Astrocyte (in vitro differentiated cells and primary cell): ENCODE data around the gene IFIT1.

Experiments
- EZH2 ChIP-seq: IDR thresholded peaks from 2 replicates; pipeline ENCODE4 v1.6.1; 2012; ENCODE audit warnings: mild to moderate bottlenecking, low read length, inconsistent platforms; ENCODE audit not compliant: insufficient read depth
- TF ChIP-seq, protein P1 (sequence below): IDR thresholded peaks from 2 replicates; pipeline ENCODE4 v1.5.1; 2011; ENCODE audit warnings: low read depth, mild to moderate bottlenecking, inconsistent platforms, low read length, moderate library complexity; ENCODE audit not compliant: insufficient read depth

DNA sequence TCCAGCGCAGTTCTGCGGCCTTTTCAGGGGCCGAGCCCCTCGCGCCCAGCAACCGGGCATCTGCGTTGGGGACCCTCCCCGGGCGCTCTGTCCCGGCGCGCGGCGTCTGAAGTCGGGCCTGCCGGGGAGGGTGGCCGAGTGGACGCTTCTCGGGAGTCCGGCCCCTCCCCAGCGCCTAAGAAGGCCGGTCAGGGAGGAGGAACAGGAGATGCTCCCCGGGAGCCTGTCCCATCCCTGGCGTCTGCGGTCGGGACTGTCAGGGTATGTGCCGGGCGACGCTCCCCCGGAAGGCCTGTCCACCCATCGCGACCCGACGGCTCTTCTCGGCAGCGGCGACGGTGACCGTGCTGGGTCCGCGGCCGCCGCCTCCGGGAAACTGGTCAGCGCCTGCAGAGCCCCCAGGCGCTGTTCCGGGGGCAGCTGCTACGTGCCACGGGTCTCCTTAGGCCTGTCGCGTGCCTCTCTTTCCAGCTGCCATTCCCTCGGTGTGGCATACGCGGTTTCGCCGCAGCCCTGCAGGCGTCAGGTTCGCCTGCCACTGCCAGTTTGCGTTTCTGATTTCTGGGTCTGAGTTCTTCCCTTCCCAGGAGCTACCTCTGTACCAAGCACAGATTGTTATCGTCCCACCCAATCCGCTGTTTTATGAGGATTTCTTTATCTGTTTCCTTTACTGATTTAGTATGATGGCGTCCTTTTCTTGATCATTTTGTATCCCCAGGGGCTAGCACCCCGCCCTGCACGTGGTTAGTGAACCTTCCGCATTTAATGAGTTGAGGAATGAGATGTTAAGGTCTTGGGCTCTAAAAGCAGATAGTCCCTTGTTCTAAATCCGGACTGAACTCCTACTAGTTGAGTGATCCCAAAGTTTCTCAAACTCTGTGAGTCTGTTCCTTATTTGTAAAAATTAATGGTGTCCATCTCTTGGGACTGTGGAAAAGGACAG is 22.7 kb downstream of the IFIT1 start:
- no peak for TF ChIP-seq EZH2
- TF ChIP-seq, protein P1, sequence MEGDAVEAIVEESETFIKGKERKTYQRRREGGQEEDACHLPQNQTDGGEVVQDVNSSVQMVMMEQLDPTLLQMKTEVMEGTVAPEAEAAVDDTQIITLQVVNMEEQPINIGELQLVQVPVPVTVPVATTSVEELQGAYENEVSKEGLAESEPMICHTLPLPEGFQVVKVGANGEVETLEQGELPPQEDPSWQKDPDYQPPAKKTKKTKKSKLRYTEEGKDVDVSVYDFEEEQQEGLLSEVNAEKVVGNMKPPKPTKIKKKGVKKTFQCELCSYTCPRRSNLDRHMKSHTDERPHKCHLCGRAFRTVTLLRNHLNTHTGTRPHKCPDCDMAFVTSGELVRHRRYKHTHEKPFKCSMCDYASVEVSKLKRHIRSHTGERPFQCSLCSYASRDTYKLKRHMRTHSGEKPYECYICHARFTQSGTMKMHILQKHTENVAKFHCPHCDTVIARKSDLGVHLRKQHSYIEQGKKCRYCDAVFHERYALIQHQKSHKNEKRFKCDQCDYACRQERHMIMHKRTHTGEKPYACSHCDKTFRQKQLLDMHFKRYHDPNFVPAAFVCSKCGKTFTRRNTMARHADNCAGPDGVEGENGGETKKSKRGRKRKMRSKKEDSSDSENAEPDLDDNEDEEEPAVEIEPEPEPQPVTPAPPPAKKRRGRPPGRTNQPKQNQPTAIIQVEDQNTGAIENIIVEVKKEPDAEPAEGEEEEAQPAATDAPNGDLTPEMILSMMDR, result no peak
